GM18505 (cell line): Measurements from ENCODE around the gene ACP4.
A peak's percentile ranks its signal among the peaks of the same experiment; 100 is the strongest.

ENCODE experiments used
- ATAC-seq: cut with Tn5 transposase; IDR thresholded peaks from one replicate; pipeline ENCODE4 v1.9.1; 2021; ENCODE audit not compliant: unreplicated experiment
- POLR2A ChIP-seq: IDR thresholded peaks from 4 replicates; pipeline ENCODE4 v1.6.1; 2011; ENCODE audit warnings: borderline replicate concordance; ENCODE audit not compliant: insufficient read depth, insufficient read length; ENCODE audit errors: extremely low read depth

The ACP4 gene

DNA sequence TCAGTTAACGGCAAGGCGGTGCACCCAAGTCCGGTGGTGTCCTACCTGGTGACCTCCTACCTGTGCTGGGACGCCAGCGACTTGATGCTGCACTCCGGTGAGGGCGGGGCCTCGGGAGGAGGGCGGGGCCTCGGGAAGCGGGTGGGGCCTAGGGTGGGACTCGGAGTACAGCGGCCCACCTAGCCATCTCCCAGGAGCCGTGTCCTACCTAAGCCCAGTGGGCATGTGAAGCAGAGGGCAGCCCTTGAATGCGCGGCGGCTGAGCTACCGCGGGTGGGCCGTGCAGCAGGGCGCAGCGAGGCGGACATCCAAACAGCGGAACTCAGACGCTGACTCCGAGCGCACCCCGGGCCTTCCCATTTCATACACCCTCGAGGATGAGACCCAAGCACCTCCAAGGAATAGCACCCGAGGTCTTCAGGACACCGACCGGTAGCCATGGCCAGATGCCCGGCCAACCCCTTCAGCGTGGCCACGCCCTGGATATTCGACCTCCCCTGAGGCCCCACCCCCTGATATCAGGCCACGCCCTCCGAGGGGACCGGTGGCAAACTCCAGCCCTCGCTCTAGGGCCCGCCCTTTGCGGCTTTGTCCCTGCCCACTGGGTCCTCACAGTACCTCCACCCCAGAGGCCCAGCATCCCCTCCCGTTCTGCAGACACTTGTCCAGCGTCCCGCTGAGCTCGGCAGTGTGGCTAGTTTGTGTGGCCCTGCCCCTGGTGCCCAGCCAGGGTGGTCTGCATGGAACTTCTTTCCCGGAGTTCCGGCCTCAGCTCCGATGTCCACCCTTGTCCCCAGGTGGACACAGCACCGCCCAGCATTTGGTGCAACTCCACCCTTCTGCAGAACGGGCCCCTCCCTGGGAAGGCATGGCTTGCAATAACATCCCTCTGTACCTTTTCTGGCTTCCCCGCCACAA is 28.0 kb downstream of the ACP4 start:
- ATAC-seq = peak; percentile 48
- TF ChIP-seq POLR2A = peak; percentile 70

DNA sequence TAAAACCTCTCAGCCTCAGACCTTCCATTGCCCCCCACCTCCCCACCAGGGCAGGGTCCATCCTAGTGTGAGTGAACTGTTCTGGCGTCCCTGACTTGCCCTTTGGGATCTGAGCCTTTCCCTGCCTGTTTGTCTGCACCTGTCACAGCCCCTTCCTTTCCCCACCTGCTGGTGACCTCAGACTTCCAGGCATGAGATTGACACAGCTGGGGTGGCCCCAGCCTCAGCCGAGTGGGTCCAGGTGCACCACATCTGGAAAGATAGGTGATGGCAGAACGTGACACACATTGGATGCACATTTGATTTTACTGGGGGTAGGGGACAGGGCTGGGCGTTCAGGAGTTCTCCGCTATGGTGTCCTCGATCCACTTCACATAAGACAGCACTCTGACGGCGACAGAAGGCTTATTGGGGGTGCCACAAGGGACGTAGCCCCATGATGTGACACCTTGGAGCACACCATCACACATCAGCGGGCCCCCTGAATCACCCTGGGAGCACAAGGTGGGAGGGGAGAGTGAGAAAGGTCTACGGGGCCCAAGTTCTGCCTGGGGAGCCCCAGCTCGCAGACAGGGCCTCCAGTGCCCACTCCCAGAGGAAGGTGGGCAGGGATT is 28.8 kb downstream of the ACP4 start:
- TF ChIP-seq POLR2A = no peak
- ATAC-seq = no peak

DNA sequence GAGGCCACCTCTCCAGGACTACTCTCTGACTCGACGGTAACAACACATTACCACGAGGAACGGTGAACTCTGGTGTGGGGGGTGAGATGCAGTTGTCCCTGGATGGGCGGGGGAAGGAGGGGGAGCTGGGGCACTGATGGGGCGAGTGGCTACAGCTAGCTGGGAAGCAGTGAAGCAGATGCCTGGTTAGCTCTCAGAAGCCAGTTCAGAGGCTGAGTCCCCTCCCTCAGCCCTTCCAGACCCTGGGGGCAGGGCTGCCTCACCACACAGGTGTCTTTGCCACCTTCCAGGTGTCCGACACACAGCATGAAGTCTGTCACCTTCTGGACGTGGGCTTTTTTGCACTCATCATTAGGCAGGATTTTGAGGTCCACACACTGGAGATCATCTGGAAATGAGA is 29.4 kb downstream of the ACP4 start:
- TF ChIP-seq POLR2A = no peak
- no peak for ATAC-seq

GRCh38 chr19:50820086-50820485 is 29.9 kb downstream of the ACP4 start:
- TF ChIP-seq POLR2A = no peak
- no peak for ATAC-seq

GRCh38 chr19:50820549-50821247 is 30.5 kb downstream of the ACP4 start:
- ATAC-seq = no peak
- TF ChIP-seq POLR2A = no peak

- ATAC-seq = no peak
- TF ChIP-seq POLR2A = no peak
Observed at GRCh38 chr19:50821248-50821612, 31.0 kb downstream of the ACP4 start.

GRCh38 chr19:50821622-50822021 is 31.4 kb downstream of the ACP4 start:
- no peak for TF ChIP-seq POLR2A
- no peak for ATAC-seq

- ATAC-seq = no peak
- TF ChIP-seq POLR2A = no peak
Observed at GRCh38 chr19:50822661-50823208, 32.5 kb downstream of the ACP4 start.

DNA sequence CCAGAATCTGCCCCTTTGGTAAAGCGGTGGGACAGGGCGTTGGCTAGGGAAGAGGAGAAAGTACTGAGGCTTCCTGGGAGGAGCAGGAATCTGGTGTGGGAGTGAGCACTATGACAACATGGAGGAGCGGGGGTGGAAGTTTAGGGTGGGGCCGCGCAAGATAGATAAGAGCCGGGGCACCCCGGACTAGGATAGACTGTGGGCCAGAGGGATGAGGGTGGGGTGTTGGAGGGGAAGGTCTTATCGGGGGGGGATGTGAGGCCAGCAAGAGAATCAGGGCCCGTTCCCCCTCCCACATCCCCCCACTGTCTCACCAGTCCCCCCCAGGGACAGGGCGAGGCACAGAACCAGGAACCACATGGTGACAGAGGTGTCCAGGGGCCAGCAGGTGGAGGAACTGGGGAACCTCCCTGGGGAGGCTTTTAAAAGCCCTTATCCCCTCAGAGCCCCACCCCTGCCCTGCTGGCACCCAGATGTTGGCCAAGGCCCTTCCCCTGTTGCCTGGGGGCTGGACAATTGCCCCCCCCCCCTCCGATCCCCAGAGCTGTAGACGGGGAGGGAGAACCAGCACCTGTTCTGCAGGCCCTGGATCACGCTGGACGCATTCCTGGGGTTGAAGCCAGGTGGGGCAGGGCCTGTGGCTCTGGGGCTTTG is 33.3 kb downstream of the ACP4 start, which contains the start of gene KLK1:
Gene KLK1 (minus strand): TSS at position 399 of the 654 bp plus-strand sequence. CDS start 39 bp downstream, at position 360.
- no peak for ATAC-seq
- no peak for TF ChIP-seq POLR2A

DNA sequence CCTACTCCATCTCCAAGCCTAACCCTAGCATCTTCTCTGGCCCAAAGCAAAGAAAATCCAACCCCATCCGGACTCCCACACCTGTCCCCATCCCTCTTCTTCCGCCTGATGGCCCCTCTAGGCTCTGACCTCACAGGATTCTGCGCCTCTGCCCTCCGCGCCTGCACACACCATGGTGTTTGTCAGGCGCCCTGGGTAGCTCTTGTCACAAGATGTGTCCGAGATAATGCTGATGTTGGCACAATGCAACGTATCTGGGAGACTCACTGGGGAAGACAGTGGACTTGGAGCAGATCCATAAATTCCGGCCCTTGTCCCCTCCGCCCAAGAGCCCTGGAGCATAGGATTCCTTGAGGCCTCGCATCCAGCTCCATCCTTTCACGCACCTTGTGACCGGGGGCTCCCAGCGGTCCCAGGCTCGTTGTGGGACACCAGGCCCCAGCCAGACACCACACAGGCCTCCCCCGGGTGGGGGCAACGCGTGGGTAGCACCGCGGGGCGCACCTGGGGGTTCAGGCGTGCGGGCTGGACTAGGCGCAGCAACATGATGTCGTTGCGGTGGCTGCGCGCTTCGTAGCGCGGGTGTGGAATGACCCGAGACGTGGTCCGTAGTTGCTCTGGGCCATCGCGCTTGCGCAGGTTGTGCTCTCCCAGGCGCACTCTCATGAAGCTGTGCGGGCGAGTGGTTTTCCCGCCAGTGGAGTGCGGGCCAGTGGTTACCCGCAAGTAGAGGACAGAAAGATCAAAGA is 36.5 kb downstream of the ACP4 start:
- no peak for ATAC-seq

DNA sequence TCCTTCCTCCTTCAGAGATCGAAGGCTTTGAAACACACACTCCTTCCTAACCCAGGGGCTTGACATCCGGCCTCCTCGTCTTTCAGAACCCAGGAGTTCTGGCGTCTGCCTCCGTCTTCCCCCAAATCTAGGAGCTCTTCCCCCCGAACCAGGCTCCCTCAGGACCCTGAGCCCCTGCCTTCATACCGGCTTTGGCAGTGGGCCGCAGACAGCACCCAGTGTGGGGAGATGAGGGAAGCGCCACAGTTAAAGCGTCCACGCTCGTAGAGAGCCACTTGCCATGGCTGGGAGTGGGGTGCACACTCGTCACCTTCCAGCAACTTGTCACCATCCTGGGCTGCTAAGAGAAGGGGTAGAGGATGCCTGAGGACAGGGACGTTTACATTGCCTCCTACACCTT is 37.3 kb downstream of the ACP4 start:
- ATAC-seq = no peak
- no peak for TF ChIP-seq POLR2A

More for the DNA sequence above, 36.5 kb downstream of the ACP4 start:
- TF ChIP-seq POLR2A = no peak

- ATAC-seq = no peak
- TF ChIP-seq POLR2A = no peak
Observed at GRCh38 chr19:50829801-50830200, 39.6 kb downstream of the ACP4 start.

DNA sequence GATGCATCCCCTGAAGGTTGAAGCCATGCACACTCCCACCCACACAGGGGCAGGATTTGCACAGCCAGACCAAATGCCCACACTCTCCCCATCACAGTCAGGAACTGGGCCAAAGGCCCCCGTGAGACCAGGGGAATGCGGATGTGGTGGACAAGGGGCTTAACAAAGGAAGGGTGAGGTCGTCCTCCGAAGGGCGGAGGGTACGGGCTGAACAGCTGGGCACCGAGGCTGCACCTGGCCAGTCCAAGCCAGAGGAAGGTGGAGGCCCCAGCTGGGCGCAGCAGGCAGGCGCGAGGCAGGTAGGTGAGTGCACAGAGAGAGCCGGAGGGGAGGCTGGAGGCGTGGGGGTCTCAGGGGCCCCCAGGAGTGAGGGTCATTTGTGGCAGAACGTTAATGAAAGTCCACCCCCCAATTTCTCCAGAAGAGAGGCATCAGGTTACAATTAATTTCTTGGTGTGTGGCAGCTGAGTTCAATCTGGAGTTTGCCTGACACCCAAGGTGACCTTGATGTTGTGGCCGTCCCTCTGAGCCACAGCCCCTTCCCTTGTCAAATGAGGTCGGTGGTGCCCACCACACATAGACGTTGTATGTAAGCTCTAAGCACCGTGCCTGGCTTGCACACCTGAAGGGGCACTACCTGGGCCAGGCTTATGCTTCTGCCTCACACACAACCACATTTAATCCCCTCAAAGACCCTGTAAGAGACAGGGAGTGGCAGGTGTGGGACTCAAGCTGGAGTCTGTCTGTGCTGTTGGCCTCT is 40.2 kb downstream of the ACP4 start:
- no peak for ATAC-seq
- no peak for TF ChIP-seq POLR2A
